ENCODE measurements around the gene LY9.

DNA sequence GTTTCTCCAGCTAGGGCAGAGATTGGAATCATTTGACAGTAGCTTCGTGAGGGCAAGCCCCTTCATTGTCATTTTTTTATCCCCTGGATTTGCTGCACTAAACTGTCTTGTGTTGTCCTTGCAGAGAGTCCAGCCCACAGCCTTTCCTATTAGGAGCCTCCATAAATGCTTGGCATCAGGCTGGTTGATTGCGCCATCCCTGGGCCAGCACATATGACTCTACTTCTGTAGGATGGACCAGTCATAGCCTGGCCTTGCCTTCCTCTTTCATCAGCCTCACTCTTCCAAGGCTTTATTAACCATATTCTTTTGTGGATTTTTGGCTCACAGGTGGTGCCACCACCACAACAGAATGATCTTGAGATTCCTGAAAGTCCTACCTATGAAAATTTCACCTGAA, 31.4 kb downstream of the LY9 start:
- no peak for TF ChIP-seq POLR2A (IDR thresholded peaks at IDR 0.05)
- TF ChIP-seq POLR2AphosphoS5 (IDR thresholded peaks at IDR 0.05), result no peak
- TF ChIP-seq, protein P1, sequence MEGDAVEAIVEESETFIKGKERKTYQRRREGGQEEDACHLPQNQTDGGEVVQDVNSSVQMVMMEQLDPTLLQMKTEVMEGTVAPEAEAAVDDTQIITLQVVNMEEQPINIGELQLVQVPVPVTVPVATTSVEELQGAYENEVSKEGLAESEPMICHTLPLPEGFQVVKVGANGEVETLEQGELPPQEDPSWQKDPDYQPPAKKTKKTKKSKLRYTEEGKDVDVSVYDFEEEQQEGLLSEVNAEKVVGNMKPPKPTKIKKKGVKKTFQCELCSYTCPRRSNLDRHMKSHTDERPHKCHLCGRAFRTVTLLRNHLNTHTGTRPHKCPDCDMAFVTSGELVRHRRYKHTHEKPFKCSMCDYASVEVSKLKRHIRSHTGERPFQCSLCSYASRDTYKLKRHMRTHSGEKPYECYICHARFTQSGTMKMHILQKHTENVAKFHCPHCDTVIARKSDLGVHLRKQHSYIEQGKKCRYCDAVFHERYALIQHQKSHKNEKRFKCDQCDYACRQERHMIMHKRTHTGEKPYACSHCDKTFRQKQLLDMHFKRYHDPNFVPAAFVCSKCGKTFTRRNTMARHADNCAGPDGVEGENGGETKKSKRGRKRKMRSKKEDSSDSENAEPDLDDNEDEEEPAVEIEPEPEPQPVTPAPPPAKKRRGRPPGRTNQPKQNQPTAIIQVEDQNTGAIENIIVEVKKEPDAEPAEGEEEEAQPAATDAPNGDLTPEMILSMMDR (IDR thresholded peaks at IDR 0.05), result no peak

Data from suprapubic skin (tissue), 4 donors.